GM13977 (cell line): ENCODE measurements around the gene RAB7A.

ENCODE experiments used
- DNase-seq: peaks from one replicate; pipeline ENCODE4 v3.0.0; 2012; ENCODE audit warnings: low spot score
- CTCF ChIP-seq: IDR thresholded peaks from 2 replicates; pipeline ENCODE4 v1.5.1; 2012; ENCODE audit warnings: mild to moderate bottlenecking, control low read depth; ENCODE audit not compliant: insufficient read depth; ENCODE audit errors: extremely low read depth, missing control alignments
- in situ Hi-C: fragments of 300-500 bp; cut with MboI; formaldehyde crosslinking; loops from one replicate; pipeline ENCODE4 v1.12.0; 2022; ENCODE audit warnings: low sequenced_read_pairs, low pct_unique_long_range_greater_than_20kb, mixed read lengths, inconsistent platforms; ENCODE audit not compliant: unreplicated experiment

RAB7A gene

GRCh38 chr3:128686465-128686864, 39.5 kb upstream of the RAB7A start:
- in situ Hi-C loops = no loop called here
- DNase-seq = no peak
- no peak for TF ChIP-seq CTCF

GRCh38 chr3:128689060-128689459, 36.9 kb upstream of the RAB7A start:
- in situ Hi-C loops = no loop called here
- TF ChIP-seq CTCF = no peak
- DNase-seq = no peak

- in situ Hi-C loops = no loop called here
- TF ChIP-seq CTCF = no peak
- no peak for DNase-seq
These were observed 32.3 kb upstream of the RAB7A start for GRCh38 chr3:128693696-128694095.

GRCh38 chr3:128697341-128697740, 28.6 kb upstream of the RAB7A start:
- TF ChIP-seq CTCF = no peak
- in situ Hi-C loops = no loop called here
- DNase-seq = no peak

- TF ChIP-seq CTCF = no peak
- in situ Hi-C loops = no loop called here
- peak; percentile 55 for DNase-seq
These were observed 27.6 kb upstream of the RAB7A start for GRCh38 chr3:128698211-128699047.

GRCh38 chr3:128701342-128702212, 24.4 kb upstream of the RAB7A start:
- in situ Hi-C loops = no loop called here
- no peak for TF ChIP-seq CTCF
- DNase-seq = no peak
